ENCODE data around the gene ZFPM1. TPM values are rescaled to one million over a fixed set of nuclear protein-coding genes. Genes with fewer than 3 reads are reported as not detected.

Gene ZFPM1
- total RNA-seq, 4 donors from 2014 or later, result 0.50 to 4.0 (median 1.3) TPM

GRCh38 chr16:88487920-88488851 lies 35.1 kb downstream of the ZFPM1 start:
- ATAC-seq (ENCODE audit: low FRiP score) (no peak), DNase-seq (ENCODE audit: low spot score) (no peak)
- TF ChIP-seq CTCF (IDR thresholded peaks at IDR 0.05), result no peak

- DNase-seq (ENCODE audit: low spot score), result no peak
- no peak for TF ChIP-seq CTCF (IDR thresholded peaks at IDR 0.05)
- no peak for ATAC-seq (ENCODE audit: low FRiP score)
These were observed 36.2 kb downstream of the ZFPM1 start for GRCh38 chr16:88489163-88489741.

GRCh38 chr16:88491001-88491559 lies 38.0 kb downstream of the ZFPM1 start:
- no peak for DNase-seq (ENCODE audit: low spot score)
- ATAC-seq (ENCODE audit: low FRiP score), result no peak
- no peak for TF ChIP-seq CTCF (IDR thresholded peaks at IDR 0.05)

- TF ChIP-seq CTCF (IDR thresholded peaks at IDR 0.05), result no peak
- DNase-seq (ENCODE audit: low spot score), result no peak
- ATAC-seq (ENCODE audit: low FRiP score), result no peak
These were observed 38.7 kb downstream of the ZFPM1 start for GRCh38 chr16:88491560-88492310.

- TF ChIP-seq CTCF (IDR thresholded peaks at IDR 0.05), result no peak
- ATAC-seq (ENCODE audit: low FRiP score) (no peak), DNase-seq (ENCODE audit: low spot score) (no peak)
These were observed 40.8 kb downstream of the ZFPM1 start for GRCh38 chr16:88493879-88494278.

GRCh38 chr16:88494335-88495154 lies 41.5 kb downstream of the ZFPM1 start:
- DNase-seq (ENCODE audit: low spot score) (no peak), ATAC-seq (ENCODE audit: low FRiP score) (no peak)
- TF ChIP-seq CTCF (IDR thresholded peaks at IDR 0.05), result no peak
